D341Med (cell line): ENCODE measurements around the gene SYT3.

Experiments
- DNase-seq: peaks from one replicate; pipeline ENCODE4 v3.0.0; 2012; ENCODE audit warnings: low spot score

Gene SYT3

GRCh38 chr19:50661766-50662650, 22.3 kb upstream of the SYT3 start:
- DNase-seq, result no peak

GRCh38 chr19:50661023-50661422, 21.3 kb upstream of the SYT3 start:
- no peak for DNase-seq

- DNase-seq, result no peak
Measured at GRCh38 chr19:50660088-50660366, 20.3 kb upstream of the SYT3 start.

GRCh38 chr19:50659318-50660087, 19.8 kb upstream of the SYT3 start:
- DNase-seq, result no peak

GRCh38 chr19:50658441-50659317, 19.0 kb upstream of the SYT3 start:
- DNase-seq, result peak; percentile 89

DNA sequence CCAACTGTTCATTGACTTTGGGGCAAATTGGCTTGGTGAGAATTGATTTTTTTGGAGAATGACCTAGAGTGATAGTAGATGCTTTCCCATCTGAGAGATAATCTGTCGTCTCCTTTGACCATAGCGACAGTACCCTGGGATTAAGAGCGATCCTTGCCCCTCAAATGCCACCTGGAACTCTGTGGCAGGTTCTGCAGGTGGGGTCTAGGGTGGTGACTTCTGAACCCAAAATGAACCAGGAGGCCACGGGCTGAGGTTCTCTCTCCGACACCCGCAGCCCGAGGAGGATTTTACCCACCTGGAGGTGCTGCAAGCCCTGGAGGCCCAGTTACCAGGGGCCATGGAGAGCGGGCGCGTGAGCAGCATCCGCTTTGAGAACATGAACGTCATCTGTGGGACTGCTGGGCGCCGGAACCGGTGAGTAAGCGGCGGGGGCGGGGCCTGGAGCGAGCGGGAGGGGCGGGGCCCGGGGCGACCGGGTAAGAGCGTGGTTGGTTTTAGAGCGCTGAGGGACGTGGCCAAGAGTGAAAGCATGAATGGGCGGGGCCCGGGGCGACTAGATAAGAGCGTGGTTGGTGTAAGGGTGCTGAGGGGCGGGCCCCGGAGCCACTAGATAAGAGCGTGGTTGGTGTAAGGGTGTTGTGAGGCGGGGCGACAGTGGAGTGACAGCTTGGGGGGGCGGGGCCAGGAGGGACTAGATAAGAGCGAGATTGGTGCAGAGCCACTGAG, 18.2 kb upstream of the SYT3 start:
- DNase-seq, result peak; percentile 57

DNA sequence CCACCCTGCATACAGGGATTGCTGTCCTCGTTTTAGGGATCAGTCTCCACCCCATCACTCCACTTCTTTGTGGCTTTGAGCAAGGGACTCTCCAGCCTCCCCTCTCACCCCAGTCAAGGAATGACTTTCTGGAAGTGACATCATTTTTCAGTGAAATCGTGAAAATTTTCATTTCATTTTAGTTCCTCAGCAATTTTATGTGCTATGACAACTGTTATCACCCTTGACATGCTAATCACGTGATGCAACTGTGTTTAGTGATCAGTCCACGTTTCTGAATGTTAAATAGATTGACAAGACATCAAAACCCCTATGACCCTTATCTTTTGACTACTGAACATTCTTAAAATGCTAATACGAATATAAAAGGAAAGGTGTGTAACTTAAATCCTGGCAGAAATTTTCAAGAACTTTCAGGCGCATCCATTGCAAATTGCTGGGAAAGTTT, 17.6 kb upstream of the SYT3 start:
- no peak for DNase-seq

DNA sequence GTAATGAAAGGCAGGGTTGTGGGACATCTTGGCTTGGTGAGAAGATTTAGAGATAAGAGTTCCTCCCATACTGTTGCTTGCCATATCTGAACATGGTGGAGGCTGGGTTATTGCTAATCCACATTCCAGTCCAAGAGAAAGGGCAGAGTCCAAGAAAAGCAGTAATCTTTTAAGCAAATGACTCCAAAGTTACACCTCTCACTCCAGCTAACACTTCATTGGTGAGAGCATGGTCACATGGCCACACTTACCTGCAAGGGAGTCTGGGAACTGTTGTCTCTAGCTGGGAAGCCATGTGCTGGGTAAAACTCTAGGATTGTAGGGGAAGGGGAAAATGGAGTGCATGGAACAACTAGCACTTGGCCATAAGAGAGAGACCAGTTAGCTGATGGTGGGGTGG, 15.2 kb upstream of the SYT3 start:
- no peak for DNase-seq

GRCh38 chr19:50652722-50653121, 13.0 kb upstream of the SYT3 start:
- no peak for DNase-seq

DNA sequence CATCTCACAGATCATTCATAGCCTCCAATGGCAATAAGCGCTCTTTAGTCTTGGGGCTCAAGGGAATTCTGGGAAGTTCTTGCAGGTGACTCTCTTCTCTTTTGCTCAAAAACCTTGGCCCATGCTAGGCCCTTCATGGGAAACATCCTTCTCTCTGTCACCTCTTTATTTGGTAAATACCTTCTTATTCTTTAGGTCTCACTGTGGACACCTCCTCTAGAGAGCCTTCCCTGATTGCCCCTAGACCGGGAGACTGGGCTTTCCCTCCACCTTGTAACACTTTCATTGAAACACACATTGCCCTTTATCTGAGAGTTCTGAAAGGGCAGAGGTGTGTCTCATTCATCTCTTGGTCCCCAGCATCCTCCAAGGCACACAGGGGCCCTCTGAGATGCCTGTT, 11.5 kb upstream of the SYT3 start:
- DNase-seq, result no peak

- DNase-seq, result no peak
Measured at GRCh38 chr19:50649433-50650391, 10.0 kb upstream of the SYT3 start, which contains the start of gene C19orf81. TSS of gene C19orf81 (plus strand) at chr19:50649445. CDS start at chr19:50649445, 0 bp downstream.

DNA sequence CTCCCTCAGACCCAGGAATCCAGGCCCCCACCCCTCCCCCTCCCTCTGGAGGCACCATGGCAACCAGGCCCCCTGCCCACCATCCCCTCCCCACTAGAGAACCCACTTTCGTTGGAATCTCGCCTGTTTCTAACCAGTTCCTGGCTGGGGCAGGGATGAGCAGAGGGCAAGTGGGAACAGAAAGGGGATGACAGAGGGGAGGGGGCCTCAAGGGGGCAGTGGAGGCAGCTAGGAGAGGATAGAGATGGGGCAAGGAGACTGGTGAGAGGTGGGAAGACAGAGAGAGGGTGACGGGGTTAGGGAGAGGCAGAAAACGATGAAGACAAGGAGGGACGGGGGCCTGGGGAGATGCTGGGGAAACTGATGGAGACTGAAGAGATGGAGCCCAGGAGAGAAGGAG, 9.0 kb upstream of the SYT3 start:
- no peak for DNase-seq

DNA sequence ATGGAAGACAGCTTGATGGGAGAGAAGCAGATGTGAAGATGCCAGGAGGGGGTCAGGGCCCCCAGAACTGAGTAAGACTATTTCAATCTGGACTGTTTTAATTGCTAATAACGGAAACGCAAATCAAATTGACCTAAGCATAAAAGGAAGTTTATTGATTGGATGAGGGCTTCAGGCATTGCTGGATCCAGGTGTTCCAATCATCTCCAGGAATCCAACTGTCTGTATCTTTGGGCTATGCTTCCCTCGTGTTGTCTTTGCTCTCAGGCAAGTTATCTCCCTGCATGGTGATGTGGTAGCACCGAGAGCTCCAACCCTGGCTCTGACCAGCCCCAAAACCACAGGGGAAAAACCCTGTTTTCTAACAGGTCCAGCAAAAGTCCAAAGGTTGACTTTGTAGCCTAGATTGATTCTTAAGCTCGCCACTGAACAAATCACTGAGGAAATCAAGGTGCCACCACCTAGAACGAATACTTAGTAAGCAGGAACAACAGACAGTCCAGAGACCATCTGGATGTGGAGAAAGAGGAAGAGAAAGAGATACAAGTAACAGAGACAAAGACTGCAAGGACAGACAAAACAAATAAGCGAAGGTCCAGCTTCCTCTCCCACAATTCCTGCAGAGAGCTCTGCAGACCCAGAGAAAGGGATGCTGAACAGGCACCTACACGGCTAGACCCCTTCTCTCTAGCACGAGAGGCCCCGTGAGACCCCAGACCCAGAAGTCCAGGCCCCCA, 8.4 kb upstream of the SYT3 start:
- no peak for DNase-seq

DNA sequence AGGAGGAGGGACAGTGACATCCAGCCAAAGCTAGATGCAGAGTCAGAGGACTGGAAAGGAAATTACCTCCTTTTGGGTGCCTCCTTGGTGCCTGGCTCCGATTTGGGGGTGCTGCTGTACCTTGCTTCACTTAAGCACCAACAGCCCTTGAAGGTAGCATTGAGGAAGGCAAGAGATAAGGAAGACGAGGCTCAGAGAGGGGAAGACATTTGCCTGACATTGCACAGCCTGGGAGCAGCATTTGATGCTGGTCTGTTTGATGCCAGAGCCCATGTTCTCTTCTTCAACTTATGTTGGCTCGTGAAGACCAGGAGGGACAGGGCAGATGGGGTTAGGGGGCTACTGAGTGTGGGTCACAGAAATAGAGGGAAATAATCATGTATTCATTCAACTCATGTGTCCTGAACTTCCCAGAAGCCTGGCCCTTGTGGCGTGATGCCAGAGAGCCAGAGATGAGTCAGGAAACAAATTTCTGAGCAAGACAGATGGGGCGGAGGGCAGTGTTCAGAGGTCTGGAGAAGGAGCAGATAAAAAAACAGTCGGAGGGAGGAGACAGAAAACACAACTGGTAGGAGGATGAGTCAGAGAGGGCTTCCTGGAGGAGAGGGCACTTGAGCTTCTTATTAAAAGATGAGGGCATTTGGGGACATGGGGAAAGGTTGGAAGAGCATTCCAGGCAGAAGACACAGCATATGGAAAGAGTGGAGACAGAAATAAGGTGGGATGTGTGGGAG, 6.6 kb upstream of the SYT3 start:
- no peak for DNase-seq

DNA sequence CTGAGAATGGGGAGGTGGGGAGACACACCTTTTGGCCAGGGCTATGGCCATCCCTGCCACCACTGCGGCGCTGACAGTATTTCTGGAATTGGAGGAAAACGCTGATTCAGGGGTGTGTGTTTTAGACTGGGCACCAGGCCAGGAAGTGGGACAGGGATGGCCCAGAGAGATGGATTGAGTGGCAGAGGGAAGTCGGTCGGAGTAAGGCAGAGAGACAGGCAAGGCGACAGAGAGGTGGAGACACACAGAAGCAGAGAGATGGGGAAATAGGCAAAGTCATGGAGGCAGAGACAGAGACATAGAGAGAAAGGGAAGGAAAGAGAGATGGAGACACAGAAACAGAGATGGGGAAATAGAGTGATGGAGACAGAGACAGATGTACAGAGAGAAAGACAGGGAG, 5.4 kb upstream of the SYT3 start:
- no peak for DNase-seq

- no peak for DNase-seq
Measured at GRCh38 chr19:50644315-50644915, 4.7 kb upstream of the SYT3 start.

GRCh38 chr19:50640368-50640767, 687 bp upstream of the SYT3 start:
- no peak for DNase-seq

- DNase-seq, result no peak
Measured at GRCh38 chr19:50638600-50638999, 1.1 kb downstream of the SYT3 start.
